SKM-1 treated with dmso at 0.1 percent for 144 hours (cell line): ENCODE measurements around the gene KANTR.

Experiments used
- DNase-seq: peaks from one replicate; lab custom pipeline; 2025; ENCODE audit not compliant: unreplicated experiment; lab: John Stamatoyannopoulos, UW

Gene KANTR

GRCh38 chrX:53093748-53094581, at the start of gene KANTR:
TSS of gene KANTR (plus strand) at chrX:53094142. CDS start at chrX:53124273, 30,131 bp downstream.
- peak; percentile 81 for DNase-seq

GRCh38 chrX:53044995-53045394, 48.9 kb upstream of the KANTR start:
- DNase-seq: no peak

GRCh38 chrX:53047228-53047627, 46.7 kb upstream of the KANTR start:
- no peak for DNase-seq

GRCh38 chrX:53048169-53049126, 45.5 kb upstream of the KANTR start, which contains the start of gene GPR173:
TSS of gene GPR173 (plus strand) at chrX:53048789. CDS start at chrX:53076622, 27,833 bp downstream.
- DNase-seq: no peak

GRCh38 chrX:53049127-53049517, 44.8 kb upstream of the KANTR start:
- DNase-seq: no peak

- DNase-seq: no peak
Measured at GRCh38 chrX:53050841-53051240, 43.1 kb upstream of the KANTR start.

- no peak for DNase-seq
Measured at GRCh38 chrX:53055244-53055849, 38.6 kb upstream of the KANTR start.

- DNase-seq: no peak
Measured at GRCh38 chrX:53056292-53056691, 37.6 kb upstream of the KANTR start.

- DNase-seq: no peak
Measured at GRCh38 chrX:53065104-53065503, 28.8 kb upstream of the KANTR start.

- DNase-seq: no peak
Measured at GRCh38 chrX:53071064-53071463, 22.9 kb upstream of the KANTR start.

GRCh38 chrX:53071604-53072417, 22.1 kb upstream of the KANTR start:
- peak; percentile 32 for DNase-seq

GRCh38 chrX:53072418-53073114, 21.4 kb upstream of the KANTR start:
- no peak for DNase-seq

- no peak for DNase-seq
Measured at GRCh38 chrX:53073115-53073586, 20.8 kb upstream of the KANTR start.

- DNase-seq: no peak
Measured at GRCh38 chrX:53075011-53075410, 18.9 kb upstream of the KANTR start.

GRCh38 chrX:53076671-53077070, 17.3 kb upstream of the KANTR start:
- no peak for DNase-seq

GRCh38 chrX:53077207-53078197, 16.4 kb upstream of the KANTR start:
- DNase-seq: no peak

GRCh38 chrX:53078943-53079342, 15.0 kb upstream of the KANTR start:
- no peak for DNase-seq
